Keratinocyte (primary cell): ENCODE results near the gene INSYN1. TPM values are rescaled to one million over a fixed set of nuclear protein-coding genes. Genes with fewer than 3 reads are reported as not detected.

Experiments used
- DNase-seq: peaks from one replicate; pipeline ENCODE4 v3.0.0-alpha.2; 2011; ENCODE audit warnings: low read depth, missing footprints, low spot score
- FAIRE-seq: peaks from 2 replicates; lab custom pipeline; 2011; peaks lifted over from hg19 to GRCh38; lab: Jason Lieb, UNC
- H2AFZ ChIP-seq: 2 replicates; pipeline ENCODE4 v1.6.0; 2012; ENCODE audit warnings: low read length, control low read depth, inconsistent platforms; ENCODE audit not compliant: control insufficient read depth
- H3K27ac ChIP-seq: 2 replicates; pipeline ENCODE4 v1.5.1; 2011; ENCODE audit warnings: low read length; ENCODE audit not compliant: control insufficient read depth, insufficient read depth
- H3K27me3 ChIP-seq: 3 replicates; pipeline ENCODE4 v1.6.0; 2011; ENCODE audit warnings: low read length; ENCODE audit not compliant: control insufficient read depth, insufficient read depth; ENCODE audit errors: extremely low read depth
- H3K36me3 ChIP-seq, 2 experiments: 2 replicates in 1 of 2; 3 replicates in 1 of 2; pipeline ENCODE4 v1.5.1; 2011; ENCODE audit warnings: low read length in 2 of 2, mild to moderate bottlenecking in 1 of 2; ENCODE audit not compliant: control insufficient read depth in 2 of 2, insufficient read depth in 2 of 2; ENCODE audit errors: extremely low read depth in 1 of 2
- H3K4me1 ChIP-seq: 3 replicates; pipeline ENCODE4 v1.5.1; 2011; ENCODE audit warnings: low read length; ENCODE audit not compliant: control insufficient read depth, insufficient read depth; ENCODE audit errors: extremely low read depth
- H3K4me2 ChIP-seq: 3 replicates; pipeline ENCODE4 v1.6.0; 2011; ENCODE audit warnings: low read depth, low read length; ENCODE audit not compliant: control insufficient read depth, insufficient read depth; ENCODE audit errors: extremely low read depth
- H3K4me3 ChIP-seq, 3 experiments: fragments of 200-600 bp in 1 of 3; sonication (generic) in 1 of 3; 2 replicates in 2 of 3; 3 replicates in 1 of 3; pipeline ENCODE4 v1.5.1; 2011 to 2016; ENCODE audit warnings: low read length in 3 of 3, mild to moderate bottlenecking in 3 of 3, control low read depth in 2 of 3, inconsistent platforms in 1 of 3, low read depth in 1 of 3, mixed read lengths in 1 of 3, mixed run types in 1 of 3, moderate library complexity in 1 of 3; ENCODE audit not compliant: control insufficient read depth in 2 of 3, insufficient read depth in 2 of 3; ENCODE audit errors: extremely low read depth in 1 of 3
- H3K79me2 ChIP-seq: 2 replicates; pipeline ENCODE4 v1.6.0; 2012; ENCODE audit warnings: low read length; ENCODE audit not compliant: control insufficient read depth, insufficient read depth
- H3K9ac ChIP-seq: 3 replicates; pipeline ENCODE4 v1.6.0; 2011; ENCODE audit warnings: low read length; ENCODE audit not compliant: control insufficient read depth, insufficient read depth; ENCODE audit errors: extremely low read depth
- H3K9me1 ChIP-seq: 3 replicates; pipeline ENCODE4 v1.6.0; 2011; ENCODE audit warnings: low read length; ENCODE audit not compliant: control insufficient read depth, insufficient read depth; ENCODE audit errors: extremely low read depth
- H3K9me3 ChIP-seq: 2 replicates; pipeline ENCODE4 v1.5.1; 2012; ENCODE audit warnings: low read depth, low read length; ENCODE audit not compliant: control insufficient read depth
- H4K20me1 ChIP-seq: 3 replicates; pipeline ENCODE4 v1.6.0; 2011; ENCODE audit warnings: low read length; ENCODE audit not compliant: control insufficient read depth, insufficient read depth; ENCODE audit errors: extremely low read depth
- CTCF ChIP-seq, 3 experiments: IDR thresholded peaks in 1 of 3; conservative IDR thresholded peaks in 1 of 3; optimal IDR thresholded peaks in 1 of 3; 2 replicates in 2 of 3; 3 replicates in 1 of 3; pipeline versions ENCODE3 to v1.5.1; 2011; ENCODE audit warnings: low read length in 3 of 3, mild to moderate bottlenecking in 3 of 3, moderate library complexity in 2 of 3, control low read depth in 1 of 3, inconsistent platforms in 1 of 3; ENCODE audit not compliant: insufficient read depth in 2 of 3; ENCODE audit errors: extremely low read depth in 1 of 3
- EZH2 ChIP-seq: IDR thresholded peaks from one replicate; pipeline ENCODE4 v1.6.1; 2012; ENCODE audit warnings: inconsistent platforms, mild to moderate bottlenecking, low read length, moderate library complexity
- dilution Hi-C: fragments of 300-500 bp; cut with MboI; formaldehyde crosslinking; loops from one replicate; pipeline ENCODE4 v1.7.0; 2020; ENCODE audit warnings: low sequenced_read_pairs; ENCODE audit not compliant: extremely low pct_ligation_motif_present
- polyA plus RNA-seq, 5 experiments: library from polyadenylated mRNA; depleted of rRNA in 3 of 5; stranded (reverse) in 3 of 5; stranded (forward) in 1 of 5; unstranded in 1 of 5; fragments of >200 nt; gene quantifications; 1 replicate in 1 of 5; 2 replicates in 3 of 5; 3 replicates in 1 of 5; pipeline versions ENCODE4 v1.2.1 to v1.2.3, GENCODE V29; 2011 to 2012; ENCODE audit warnings: missing spikeins in 2 of 5, low read depth in 1 of 5, low replicate concordance in 1 of 5

Gene INSYN1
- polyA plus RNA-seq, 1 donor (not counting 4 experiments of a cell fraction or from before 2014, with no cell fraction given): 0.47 TPM

GRCh38 chr15:73784291-73784690 lies 31.1 kb upstream of the INSYN1 start:
- no peak for DNase-seq

GRCh38 chr15:73782344-73782959 lies 29.3 kb upstream of the INSYN1 start:
- no peak overlapping the region for H3K9ac ChIP-seq
- no peaks in the 10 kb centered on the region for H3K9me1 ChIP-seq
- FAIRE-seq (no peak), DNase-seq (no peak)
- no peak overlapping the region for H2AFZ ChIP-seq
- H3K4me1 ChIP-seq: peaks cover 4% of the 10 kb centered on the region
- no peak overlapping the region for H3K4me2 ChIP-seq
- no peaks in the 10 kb centered on the region for H4K20me1 ChIP-seq
- no peaks in the 10 kb centered on the region for H3K79me2 ChIP-seq
- no peak overlapping the region for H3K4me3 ChIP-seq
- dilution Hi-C loops: no loop called here
- no peaks in the 10 kb centered on the region for H3K9me3 ChIP-seq
- no peaks in the 10 kb centered on the region for H3K36me3 ChIP-seq
- no peak for TF ChIP-seq EZH2
- TF ChIP-seq CTCF (optimal IDR thresholded peaks at IDR 0.05 in 1 of 3, IDR thresholded peaks at IDR 0.05 in 1 of 3, conservative IDR thresholded peaks at IDR 0.05 in 1 of 3; ENCODE audit: extremely low read depth in 1 of 3, insufficient read depth in 2 of 3, low read length in 3 of 3): no peak
- H3K27ac ChIP-seq: no peak overlapping the region
- no peaks in the 10 kb centered on the region for H3K27me3 ChIP-seq

More at GRCh38 chr15:73784291-73784690, 31.1 kb upstream of the INSYN1 start:
- Histone ChIP-seq H3K9me3 (no peaks in the 10 kb centered on the region), H3K4me2 (no peak overlapping the region), H3K4me3 (no peak overlapping the region), H3K27me3 (peaks cover 4% of the 10 kb centered on the region), H4K20me1 (no peaks in the 10 kb centered on the region), H3K36me3 (no peaks in the 10 kb centered on the region), H3K9ac (no peak overlapping the region), H3K79me2 (no peaks in the 10 kb centered on the region), H3K9me1 (no peaks in the 10 kb centered on the region), H3K27ac (no peak overlapping the region), H2AFZ (no peak overlapping the region), H3K4me1 (no peaks in the 10 kb centered on the region)
- TF ChIP-seq EZH2 (no peak), CTCF (optimal IDR thresholded peaks at IDR 0.05 in 1 of 3, IDR thresholded peaks at IDR 0.05 in 1 of 3, conservative IDR thresholded peaks at IDR 0.05 in 1 of 3; ENCODE audit: extremely low read depth in 1 of 3, insufficient read depth in 2 of 3, low read length in 3 of 3) (no peak)
- FAIRE-seq: no peak
- dilution Hi-C loops: no loop called here
